ENCODE measurements around the gene LYSET. TPM values are rescaled to one million over a fixed set of nuclear protein-coding genes. Genes with fewer than 3 reads are reported as not detected.

Gene LYSET
- total RNA-seq, 1 donor from 2014 or later = 24.4 TPM

DNA sequence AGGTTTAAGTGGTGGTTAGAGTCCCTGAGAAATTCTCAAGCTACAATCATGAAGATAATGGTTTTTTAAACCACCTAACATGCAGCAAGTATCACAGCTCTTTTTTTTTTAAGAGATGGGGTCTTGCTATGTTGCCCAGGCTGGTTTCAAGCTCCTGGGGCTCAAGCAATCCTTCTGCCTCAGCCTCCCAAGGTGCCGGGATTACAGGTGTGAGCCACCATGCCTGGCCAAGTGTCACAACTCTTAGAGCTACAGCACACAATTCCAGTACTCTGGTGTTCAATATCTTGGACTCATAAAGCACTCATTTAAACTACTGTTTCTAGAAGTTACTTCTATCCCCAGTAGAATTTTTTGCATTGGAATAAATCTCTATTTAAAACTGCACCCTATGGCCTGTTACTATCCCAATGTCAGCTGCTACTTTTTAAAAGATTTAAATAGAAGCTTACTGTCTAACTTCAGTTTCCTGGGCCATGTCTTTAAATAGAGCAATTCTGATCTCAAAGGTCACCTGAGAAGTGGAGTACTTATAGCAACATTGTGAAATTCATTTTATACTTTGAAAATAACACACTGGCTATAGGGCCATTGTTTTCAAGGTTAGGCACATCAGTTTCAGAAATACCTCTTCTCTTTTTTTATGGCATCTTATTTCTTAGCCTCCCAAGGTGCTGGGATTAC, 10.3 kb downstream of the LYSET start:
- H3K27me3 ChIP-seq (ENCODE audit: low read depth) = no peaks in the 10 kb centered on the region

DNA sequence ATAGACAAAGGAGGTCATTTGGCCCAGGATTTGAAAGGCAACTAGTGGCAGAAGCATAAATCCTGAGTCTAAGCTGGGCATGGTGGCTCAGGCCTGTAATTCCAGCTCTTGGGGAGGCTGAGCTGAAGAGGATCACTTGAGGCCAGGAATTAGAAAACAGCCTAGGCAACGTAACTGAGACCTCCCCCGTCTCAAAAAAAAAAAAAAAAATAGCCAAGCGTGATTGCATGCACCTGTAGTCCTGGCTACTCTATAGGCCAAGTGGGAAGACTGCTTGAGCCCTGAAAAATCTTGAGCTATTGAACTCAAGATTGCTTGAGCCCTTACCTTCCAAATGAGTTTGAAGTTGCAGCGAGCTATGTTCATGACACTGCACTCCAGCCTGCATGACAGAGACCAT, 13.9 kb downstream of the LYSET start:
- Histone ChIP-seq H3K27ac (replicated peaks) (no peak overlapping the region), H3K4me1 (peaks cover 4% of the 10 kb centered on the region), H3K27me3 (ENCODE audit: low read depth) (no peaks in the 10 kb centered on the region), H3K9me3 (replicated peaks) (no peaks in the 10 kb centered on the region), H3K4me3 (no peak overlapping the region), H3K36me3 (peaks cover 11% of the 10 kb centered on the region)
- intact Hi-C loops (cut with micrococcal nuclease) = no loop called here
- TF ChIP-seq, protein P1, sequence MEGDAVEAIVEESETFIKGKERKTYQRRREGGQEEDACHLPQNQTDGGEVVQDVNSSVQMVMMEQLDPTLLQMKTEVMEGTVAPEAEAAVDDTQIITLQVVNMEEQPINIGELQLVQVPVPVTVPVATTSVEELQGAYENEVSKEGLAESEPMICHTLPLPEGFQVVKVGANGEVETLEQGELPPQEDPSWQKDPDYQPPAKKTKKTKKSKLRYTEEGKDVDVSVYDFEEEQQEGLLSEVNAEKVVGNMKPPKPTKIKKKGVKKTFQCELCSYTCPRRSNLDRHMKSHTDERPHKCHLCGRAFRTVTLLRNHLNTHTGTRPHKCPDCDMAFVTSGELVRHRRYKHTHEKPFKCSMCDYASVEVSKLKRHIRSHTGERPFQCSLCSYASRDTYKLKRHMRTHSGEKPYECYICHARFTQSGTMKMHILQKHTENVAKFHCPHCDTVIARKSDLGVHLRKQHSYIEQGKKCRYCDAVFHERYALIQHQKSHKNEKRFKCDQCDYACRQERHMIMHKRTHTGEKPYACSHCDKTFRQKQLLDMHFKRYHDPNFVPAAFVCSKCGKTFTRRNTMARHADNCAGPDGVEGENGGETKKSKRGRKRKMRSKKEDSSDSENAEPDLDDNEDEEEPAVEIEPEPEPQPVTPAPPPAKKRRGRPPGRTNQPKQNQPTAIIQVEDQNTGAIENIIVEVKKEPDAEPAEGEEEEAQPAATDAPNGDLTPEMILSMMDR (IDR thresholded peaks at IDR 0.05; ENCODE audit: borderline replicate concordance) = no peak
- no peak for DNase-seq

More for the DNA sequence above, 10.3 kb downstream of the LYSET start:
- DNase-seq = no peak
- intact Hi-C loops (cut with micrococcal nuclease) = no loop called here
- Histone ChIP-seq H3K27ac (replicated peaks) (peak overlapping the region; percentile 63), H3K9me3 (replicated peaks) (no peaks in the 10 kb centered on the region), H3K4me3 (no peak overlapping the region), H3K4me1 (peaks cover 1% of the 10 kb centered on the region), H3K36me3 (peaks cover 17% of the 10 kb centered on the region)
- TF ChIP-seq, protein P1 (IDR thresholded peaks at IDR 0.05; ENCODE audit: borderline replicate concordance) = no peak

DNA sequence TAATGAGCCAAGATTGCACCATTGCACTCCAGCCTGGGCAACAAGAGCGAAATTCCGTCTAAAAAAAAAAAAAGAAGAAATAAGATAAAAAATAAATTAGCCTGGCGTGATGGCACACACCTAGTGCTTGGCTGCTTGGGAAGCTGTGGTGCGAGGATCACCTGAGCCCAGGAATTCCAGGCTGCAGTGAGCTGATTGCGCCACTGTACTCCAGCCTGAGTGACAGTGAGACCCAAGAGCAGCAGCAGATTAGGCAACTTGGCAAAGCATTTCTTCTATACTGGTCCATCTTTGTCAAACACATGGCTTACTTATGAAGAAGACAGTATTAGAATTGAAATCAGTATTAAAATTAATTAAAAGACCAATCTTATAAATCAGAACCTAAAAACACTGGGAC, 15.4 kb downstream of the LYSET start:
- Histone ChIP-seq H3K27ac (replicated peaks) (no peak overlapping the region), H3K27me3 (ENCODE audit: low read depth) (no peaks in the 10 kb centered on the region), H3K36me3 (peaks cover 11% of the 10 kb centered on the region), H3K9me3 (replicated peaks) (no peaks in the 10 kb centered on the region), H3K4me3 (no peak overlapping the region), H3K4me1 (peaks cover 18% of the 10 kb centered on the region)
- intact Hi-C loops (cut with micrococcal nuclease) = no loop called here
- TF ChIP-seq, protein P1 (IDR thresholded peaks at IDR 0.05; ENCODE audit: borderline replicate concordance) = no peak
- DNase-seq = no peak

DNA sequence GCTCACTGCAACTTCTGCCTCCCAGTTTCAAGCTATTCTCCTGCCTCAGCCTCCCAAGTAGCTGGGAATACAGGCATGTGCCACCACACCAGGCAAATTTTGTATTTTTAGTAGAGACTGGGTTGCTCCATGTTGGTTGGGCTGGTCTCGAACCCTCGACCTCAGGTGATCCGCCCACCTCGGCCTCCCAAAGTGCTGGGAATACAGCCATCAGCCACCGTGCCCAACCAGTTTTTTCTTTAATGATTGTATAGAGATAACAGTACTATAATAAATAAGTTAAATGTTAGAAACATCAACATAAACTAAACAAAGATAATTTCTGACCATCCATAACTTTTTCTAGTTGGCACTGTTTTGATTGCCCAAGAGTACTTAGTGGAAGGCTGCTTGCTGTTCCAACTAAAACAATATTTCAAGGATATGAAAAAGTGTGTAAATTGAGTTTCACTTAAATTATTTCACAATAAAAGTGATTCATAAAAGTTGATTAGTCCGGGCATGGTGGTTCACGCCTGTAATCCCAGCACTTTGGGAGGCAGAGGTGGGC, 16.1 kb downstream of the LYSET start:
- intact Hi-C loops (cut with micrococcal nuclease) = no loop called here
- H3K4me3 ChIP-seq = no peak overlapping the region
- TF ChIP-seq, protein P1 (IDR thresholded peaks at IDR 0.05; ENCODE audit: borderline replicate concordance) = no peak

DNA sequence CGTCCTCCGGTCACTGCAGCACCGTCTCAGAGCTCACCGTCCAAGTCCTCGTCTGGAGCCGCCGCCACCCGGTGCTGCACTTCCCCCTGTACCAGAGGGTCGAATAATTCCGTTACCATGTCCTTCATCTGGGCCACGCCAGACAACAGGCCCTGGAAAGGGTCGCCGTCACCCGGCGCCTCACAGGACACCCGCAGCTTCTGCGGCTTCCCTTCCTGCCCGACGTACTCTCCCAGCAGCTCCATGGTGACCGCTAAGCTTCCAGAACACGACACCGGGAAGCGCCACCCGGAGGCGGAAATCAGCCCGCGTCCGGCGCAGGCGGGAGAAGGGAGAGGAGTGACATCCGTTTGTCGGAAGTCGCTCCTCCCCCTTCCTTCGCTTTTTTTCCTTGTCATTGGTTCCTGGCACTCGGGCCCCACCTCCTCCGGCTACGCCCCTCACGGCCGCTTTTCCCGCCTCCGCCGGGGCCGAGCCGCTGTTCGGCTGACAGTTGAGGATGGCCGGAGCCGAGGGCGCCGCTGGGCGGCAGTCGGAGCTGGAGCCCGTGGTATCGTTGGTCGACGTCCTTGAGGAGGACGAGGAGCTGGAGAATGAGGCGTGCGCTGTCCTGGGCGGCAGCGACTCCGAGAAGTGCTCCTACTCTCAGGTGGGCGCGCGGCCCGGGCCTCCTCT, 21.8 kb downstream of the LYSET start, which contains the start of the genes GON7 and UBR7:
Gene GON7 (minus strand): TSS at position 273 of the 675 bp plus-strand sequence. CDS start 28 bp downstream, at position 245.
Gene UBR7 (plus strand): TSS at position 464 of the 675 bp plus-strand sequence. CDS start 36 bp downstream, at position 500.
- peak within 1 kb of the TSS; percentile 98 for H3K4me3 ChIP-seq
- TF ChIP-seq, protein P1 (IDR thresholded peaks at IDR 0.05; ENCODE audit: borderline replicate concordance) = peak; percentile 47
- no peaks in the 10 kb centered on the region for H3K27me3 ChIP-seq (ENCODE audit: low read depth)
- H3K9me3 ChIP-seq (replicated peaks) = no peaks in the 10 kb centered on the region
- peak within 1 kb of the TSS; percentile 93 for H3K27ac ChIP-seq (replicated peaks)
- intact Hi-C loops (cut with micrococcal nuclease) = no loop called here
- peak; percentile 94 for DNase-seq
- peaks cover 56% of the 10 kb centered on the region for H3K4me1 ChIP-seq
- peaks cover 19% of the 10 kb centered on the region for H3K36me3 ChIP-seq

More for the DNA sequence above, 16.1 kb downstream of the LYSET start:
- DNase-seq = no peak
- no peaks in the 10 kb centered on the region for H3K27me3 ChIP-seq (ENCODE audit: low read depth)
- H3K9me3 ChIP-seq (replicated peaks) = no peaks in the 10 kb centered on the region
- no peak overlapping the region for H3K27ac ChIP-seq (replicated peaks)
- peaks cover 25% of the 10 kb centered on the region for H3K4me1 ChIP-seq
- H3K36me3 ChIP-seq = peaks cover 11% of the 10 kb centered on the region
